Lower leg skin (tissue), 3 donors: ENCODE measurements around the gene TTC39C.

Source experiments
- CTCF ChIP-seq, 3 donors: fragments of 450-650 bp; IDR thresholded peaks; one replicate each; pipeline ENCODE4 v1.5.1; 2016; ENCODE audit warnings: antibody characterized with exemption in 3 of 3, mild to moderate bottlenecking in 3 of 3, moderate library complexity in 2 of 3
- POLR2A ChIP-seq, 2 donors: fragments of 450-650 bp; IDR thresholded peaks; one replicate each; pipeline ENCODE4 v1.6.1; 2016 to 2017; ENCODE audit warnings: antibody characterized with exemption in 2 of 2, mild to moderate bottlenecking in 1 of 2, moderate library complexity in 1 of 2

DNA sequence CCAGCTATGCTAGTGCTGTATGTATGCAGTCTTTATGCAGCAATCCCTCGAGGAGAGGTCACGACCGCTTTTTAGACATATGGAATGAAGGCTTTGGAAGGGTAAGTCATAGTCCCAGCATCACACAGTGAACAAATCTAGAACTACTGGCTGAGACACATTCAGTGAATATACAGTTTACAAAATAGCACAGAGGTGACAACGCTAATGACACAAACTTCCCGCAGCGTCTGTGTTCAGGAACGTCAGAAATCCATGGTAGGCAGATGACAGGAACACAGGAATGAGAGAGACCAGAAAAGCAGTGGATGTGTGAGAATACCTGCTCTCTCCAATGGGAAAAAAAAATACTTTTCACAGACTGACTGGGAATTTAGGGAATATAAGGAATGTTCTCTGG lies 153.9 kb downstream of the TTC39C start:
- TF ChIP-seq CTCF (IDR thresholded peaks at IDR 0.05): no peak
- no peak for TF ChIP-seq POLR2A (IDR thresholded peaks at IDR 0.05)
